Measurements from ENCODE around the gene CCDC68.

The CCDC68 gene

GRCh38 chr18:54916507-54916906 lies 42.8 kb downstream of the CCDC68 start:
- DNase-seq: no peak

DNA sequence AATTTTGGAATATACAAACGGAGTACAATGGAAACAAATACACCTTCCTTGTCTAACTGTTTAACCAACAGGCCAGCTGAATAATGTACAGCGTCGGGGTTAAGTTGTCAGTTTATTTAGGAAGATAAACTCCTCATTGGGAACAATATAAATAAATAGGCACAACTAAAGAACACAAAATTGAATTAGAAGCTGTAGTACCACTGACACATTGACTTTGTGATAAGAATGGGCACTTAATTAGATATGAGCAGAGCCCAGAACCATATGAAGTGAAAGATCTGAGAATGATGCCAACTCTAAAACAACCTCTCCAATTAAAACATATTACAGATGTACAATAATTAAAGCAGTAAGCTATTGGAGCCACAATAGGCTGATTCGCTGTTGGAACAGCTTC lies 44.4 kb downstream of the CCDC68 start:
- DNase-seq: no peak

DNA sequence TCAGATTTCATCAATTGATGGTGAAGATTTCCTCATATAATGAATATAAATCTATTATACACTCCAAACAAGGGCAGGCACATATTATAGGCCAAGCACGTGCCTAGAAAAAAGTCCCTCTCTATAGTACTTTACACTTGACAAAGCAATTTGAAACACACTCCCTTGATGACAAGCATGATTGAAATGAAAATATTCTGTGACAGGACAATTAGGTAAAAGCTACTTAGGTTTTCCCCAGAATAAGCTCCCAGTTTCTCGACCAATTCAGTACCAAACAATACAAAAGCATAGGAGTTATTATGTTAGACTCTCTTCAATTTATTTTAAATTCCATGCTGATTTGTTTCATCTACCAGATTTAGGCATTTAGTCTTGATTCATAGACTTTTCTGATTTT lies 47.7 kb downstream of the CCDC68 start:
- no peak for DNase-seq

- DNase-seq: no peak
Observed at GRCh38 chr18:54910161-54910919, 48.9 kb downstream of the CCDC68 start.

- no peak for DNase-seq
Observed at GRCh38 chr18:54909538-54909937, 49.7 kb downstream of the CCDC68 start.

GRCh38 chr18:54906331-54907185 lies 52.7 kb downstream of the CCDC68 start:
- no peak for DNase-seq

GRCh38 chr18:54905629-54906028 lies 53.6 kb downstream of the CCDC68 start:
- no peak for DNase-seq

DNA sequence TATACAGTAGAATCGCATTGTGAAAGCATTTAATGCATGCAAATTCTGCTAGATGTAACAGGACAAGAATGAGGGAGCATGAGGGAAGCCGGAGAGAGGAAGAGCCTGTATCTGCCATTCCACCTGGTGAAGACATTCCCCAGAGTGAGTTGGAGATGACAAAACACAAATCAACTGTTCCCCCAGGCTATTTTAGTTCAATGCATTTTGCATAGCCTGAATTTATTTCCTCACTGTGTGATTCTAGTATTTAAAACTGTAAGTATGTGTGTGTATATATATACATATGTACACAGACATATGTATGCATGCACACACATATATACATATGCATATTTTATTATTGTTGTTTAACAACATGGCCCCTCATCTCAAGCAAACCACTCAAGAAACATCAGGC lies 54.7 kb downstream of the CCDC68 start:
- DNase-seq: no peak

- DNase-seq: no peak
Observed at GRCh38 chr18:54900290-54900689, 59.0 kb downstream of the CCDC68 start.

DNA sequence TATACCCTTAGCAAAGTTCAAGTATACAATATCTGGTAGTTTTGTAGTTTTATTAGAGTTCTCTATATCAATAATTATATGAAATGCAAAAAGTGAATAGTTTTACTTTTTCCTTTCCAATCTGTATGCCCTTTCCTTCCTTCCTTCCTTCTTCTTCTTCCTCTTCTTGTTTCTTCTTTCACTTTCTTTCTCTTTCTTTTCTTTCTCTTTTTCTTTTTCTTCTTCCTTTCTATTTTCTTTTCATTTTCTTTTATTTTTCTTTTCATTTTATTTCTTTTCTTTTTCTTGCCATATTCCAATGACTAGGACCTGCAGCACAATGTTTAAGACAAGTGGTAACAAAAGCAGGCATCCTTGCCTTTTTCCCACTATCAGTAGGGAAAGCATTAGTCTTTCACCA lies 59.8 kb downstream of the CCDC68 start:
- DNase-seq: no peak

GRCh38 chr18:54888933-54889332 lies 70.3 kb downstream of the CCDC68 start:
- no peak for DNase-seq

GRCh38 chr18:54888378-54888777 lies 70.9 kb downstream of the CCDC68 start:
- DNase-seq: no peak

- DNase-seq: no peak
Observed at GRCh38 chr18:54883816-54884604, 75.3 kb downstream of the CCDC68 start.

DNA sequence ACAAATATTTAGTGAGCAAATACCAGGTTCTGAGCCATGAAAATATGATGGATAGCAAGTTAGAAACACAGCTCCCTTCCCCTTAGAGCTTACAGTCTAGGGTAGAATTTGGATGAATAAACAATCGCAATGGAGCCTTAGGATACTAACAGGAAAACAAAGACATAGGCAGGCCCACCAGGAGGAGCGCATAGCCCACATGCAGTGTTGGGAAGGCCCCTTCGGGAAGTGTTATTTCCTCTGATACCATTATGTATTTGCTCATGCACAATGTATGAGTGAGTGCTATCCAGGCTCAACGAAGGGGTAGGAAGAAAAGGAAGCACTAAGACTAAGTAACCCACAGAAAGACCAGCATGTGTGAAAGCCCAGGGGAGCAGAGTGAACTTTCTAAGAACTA lies 76.9 kb downstream of the CCDC68 start:
- no peak for DNase-seq

GRCh38 chr18:54881229-54881768 lies 78.0 kb downstream of the CCDC68 start:
- no peak for DNase-seq

- no peak for DNase-seq
Observed at GRCh38 chr18:54880395-54881105, 78.7 kb downstream of the CCDC68 start.

DNA sequence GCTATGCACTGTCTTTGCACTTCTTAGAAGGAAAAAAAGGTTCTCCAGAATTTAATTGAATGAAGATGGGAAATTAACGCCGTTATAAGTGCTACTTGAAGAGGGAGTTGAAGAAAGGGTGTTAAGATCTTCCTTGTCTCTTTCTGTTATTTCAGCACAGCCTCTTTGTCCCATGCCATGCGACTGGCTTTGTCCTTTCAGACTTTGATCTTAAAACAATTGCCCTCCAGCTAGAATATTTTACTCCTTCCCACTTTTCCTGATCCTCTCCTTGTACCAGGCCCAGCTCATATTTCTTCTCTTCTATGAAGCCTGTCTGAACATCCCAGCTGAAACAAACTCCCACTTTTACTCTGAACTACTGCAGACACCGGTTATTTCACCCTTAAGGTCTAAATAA lies 79.6 kb downstream of the CCDC68 start:
- DNase-seq: no peak

DNA sequence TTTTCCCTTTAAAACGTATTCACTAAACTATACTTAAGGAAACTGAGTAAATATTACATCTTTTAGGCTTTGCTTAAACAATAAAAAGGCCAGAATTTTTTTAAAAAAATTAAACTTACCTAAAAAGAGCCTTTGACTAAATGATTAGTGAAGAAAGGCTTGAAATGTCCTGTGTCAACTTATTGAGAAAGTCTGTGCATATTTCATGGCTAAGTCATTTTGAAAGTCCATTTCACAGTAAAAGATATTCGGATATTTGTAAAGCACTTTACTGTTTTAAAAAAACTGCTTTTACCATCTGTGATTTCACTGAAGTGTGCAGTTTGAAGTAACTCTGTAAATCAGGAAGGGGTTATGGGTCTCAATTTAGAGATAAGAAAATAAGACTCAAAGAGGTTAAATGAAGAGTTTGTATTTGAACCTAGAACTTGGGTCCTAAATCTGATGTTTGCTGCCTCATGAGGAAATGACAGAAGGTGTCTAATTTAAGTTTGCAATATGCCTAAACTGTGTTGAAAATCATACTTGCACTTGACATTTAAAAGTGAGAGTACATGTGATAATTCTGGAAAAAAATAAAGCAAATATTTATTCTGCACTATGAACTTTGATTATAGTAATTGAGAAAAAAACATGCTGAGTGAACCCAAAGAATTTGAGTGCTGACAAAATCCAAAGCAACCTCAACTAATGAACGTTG lies 80.5 kb downstream of the CCDC68 start:
- DNase-seq: no peak

- DNase-seq: no peak
Observed at GRCh38 chr18:54878159-54878622, 81.1 kb downstream of the CCDC68 start.

- DNase-seq: no peak
Observed at GRCh38 chr18:54877076-54877475, 82.2 kb downstream of the CCDC68 start.

DNA sequence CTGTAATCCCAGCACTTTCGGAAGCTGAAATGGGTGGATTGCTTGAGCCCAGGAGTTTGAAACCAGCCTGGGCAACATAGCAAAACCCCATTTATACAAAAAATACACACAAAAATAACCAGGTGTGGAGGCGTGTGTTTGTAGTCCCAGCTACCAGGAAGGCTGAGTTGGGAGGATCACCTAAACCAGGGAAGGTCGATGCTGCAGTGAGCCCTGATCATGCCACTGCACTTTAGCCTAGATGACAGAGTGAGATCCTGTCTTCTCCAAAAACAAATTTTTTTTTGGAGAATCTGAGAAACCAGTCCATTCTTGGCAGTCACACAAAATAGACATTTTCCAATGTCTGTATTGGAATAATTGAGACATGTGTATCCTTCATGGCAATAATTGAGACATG lies 84.2 kb downstream of the CCDC68 start:
- DNase-seq: no peak

- no peak for DNase-seq
Observed at GRCh38 chr18:54873884-54874255, 85.4 kb downstream of the CCDC68 start.
